ENCODE results near the gene CKS2. TPM values are rescaled to one million over a fixed set of nuclear protein-coding genes. Genes with fewer than 3 reads are reported as not detected.

Gene CKS2
- total RNA-seq, 1 donor from 2014 or later, result 115 TPM

Other genes starting within 250 kb of the CKS2 start
- 0.05 and 0.17 TPM in 2 replicates for gene SHC3, start 132.4 kb upstream of the CKS2 start, total RNA-seq
- 30.0 and 30.1 TPM in 2 replicates for gene SECISBP2, start 7.3 kb downstream of the CKS2 start, total RNA-seq
- gene SEMA4D, start 186.9 kb downstream of the CKS2 start, total RNA-seq, result 2.9 and 8.1 TPM in 2 replicates